ENCODE data around the gene KLC1.

DNA sequence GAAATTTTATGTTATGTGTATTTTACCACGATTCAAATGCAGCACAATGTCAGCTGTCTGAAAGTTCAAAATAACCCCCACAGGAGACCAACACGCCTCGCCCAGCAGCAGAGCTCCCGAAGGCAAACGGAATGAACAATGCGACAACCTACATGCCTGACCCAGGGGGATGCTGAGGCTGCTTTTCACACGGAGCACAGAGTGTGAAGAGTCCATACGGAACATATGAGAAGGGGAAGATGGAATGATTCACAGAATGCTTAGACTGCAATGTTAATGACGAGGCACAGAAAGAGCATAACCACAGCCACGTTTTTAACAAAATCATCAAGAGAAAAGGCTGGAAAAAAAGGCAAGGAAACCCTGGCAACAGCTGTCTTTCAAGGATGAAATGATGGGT is 109.2 kb downstream of the KLC1 start:
- TF ChIP-seq, protein P1, sequence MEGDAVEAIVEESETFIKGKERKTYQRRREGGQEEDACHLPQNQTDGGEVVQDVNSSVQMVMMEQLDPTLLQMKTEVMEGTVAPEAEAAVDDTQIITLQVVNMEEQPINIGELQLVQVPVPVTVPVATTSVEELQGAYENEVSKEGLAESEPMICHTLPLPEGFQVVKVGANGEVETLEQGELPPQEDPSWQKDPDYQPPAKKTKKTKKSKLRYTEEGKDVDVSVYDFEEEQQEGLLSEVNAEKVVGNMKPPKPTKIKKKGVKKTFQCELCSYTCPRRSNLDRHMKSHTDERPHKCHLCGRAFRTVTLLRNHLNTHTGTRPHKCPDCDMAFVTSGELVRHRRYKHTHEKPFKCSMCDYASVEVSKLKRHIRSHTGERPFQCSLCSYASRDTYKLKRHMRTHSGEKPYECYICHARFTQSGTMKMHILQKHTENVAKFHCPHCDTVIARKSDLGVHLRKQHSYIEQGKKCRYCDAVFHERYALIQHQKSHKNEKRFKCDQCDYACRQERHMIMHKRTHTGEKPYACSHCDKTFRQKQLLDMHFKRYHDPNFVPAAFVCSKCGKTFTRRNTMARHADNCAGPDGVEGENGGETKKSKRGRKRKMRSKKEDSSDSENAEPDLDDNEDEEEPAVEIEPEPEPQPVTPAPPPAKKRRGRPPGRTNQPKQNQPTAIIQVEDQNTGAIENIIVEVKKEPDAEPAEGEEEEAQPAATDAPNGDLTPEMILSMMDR (IDR thresholded peaks at IDR 0.05; ENCODE audit: low read depth, low read length, poor library complexity, severe bottlenecking): no peak
- TF ChIP-seq EZH2phosphoT487 (IDR thresholded peaks at IDR 0.05; ENCODE audit: borderline replicate concordance, low read length): no peak

Data from DOHH2 (cell line).